Common myeloid progenitor, CD34-positive (primary cell): Measurements from ENCODE around the gene MED29.

Experiments
- CTCF ChIA-PET: fragments of 350-600 bp; sonication (Branson Sonifier 250); formaldehyde crosslinking; loops from one replicate; lab custom pipeline; 2021; ENCODE audit warnings: antibody characterized with exemption; lab: Charles Lee
- POLR2A ChIA-PET: fragments of 350-600 bp; sonication (Branson Sonifier 250); formaldehyde crosslinking; loops from one replicate; lab custom pipeline; 2021; ENCODE audit warnings: antibody characterized with exemption; lab: Charles Lee
- DNase-seq, 3 donors: peaks; one replicate each; pipeline versions ENCODE4 v3.0.0 to v3.0.0-alpha.2; 2013
- H3K27ac ChIP-seq, 2 experiments: 1 replicate in 1 of 2; 2 replicates in 1 of 2; pipeline ENCODE4 v1.7.0; 2013; ENCODE audit warnings: inconsistent platforms in 2 of 2, low read length in 2 of 2, mild to moderate bottlenecking in 2 of 2, low read depth in 1 of 2, moderate library complexity in 1 of 2; ENCODE audit not compliant: severe bottlenecking in 2 of 2, insufficient read depth in 1 of 2, poor library complexity in 1 of 2
- H3K27me3 ChIP-seq, 5 experiments: replicated peaks in 2 of 5; 1 replicate in 3 of 5; 2 replicates in 2 of 5; pipeline versions ENCODE4 v1.6.1 to v1.7.0; 2013; ENCODE audit warnings: low read length in 4 of 5, mild to moderate bottlenecking in 2 of 5, moderate library complexity in 2 of 5, inconsistent platforms in 1 of 5; ENCODE audit not compliant: insufficient read depth in 5 of 5, control insufficient read depth in 4 of 5
- H3K36me3 ChIP-seq, 4 experiments: 1 replicate in 2 of 4; 2 replicates in 2 of 4; pipeline versions ENCODE4 v1.6.1 to v1.7.0; 2013; ENCODE audit warnings: low read length in 3 of 4, control low read depth in 1 of 4, mild to moderate bottlenecking in 1 of 4; ENCODE audit not compliant: control insufficient read depth in 4 of 4, insufficient read depth in 4 of 4
- H3K4me1 ChIP-seq, 4 experiments: 1 replicate in 3 of 4; 2 replicates in 1 of 4; pipeline versions ENCODE4 v1.6.1 to v1.7.1; 2013; ENCODE audit warnings: low read length in 3 of 4, mild to moderate bottlenecking in 3 of 4, control low read depth in 1 of 4, inconsistent platforms in 1 of 4, moderate library complexity in 1 of 4; ENCODE audit not compliant: control insufficient read depth in 4 of 4, insufficient read depth in 4 of 4; ENCODE audit errors: control extremely low read depth in 1 of 4
- H3K4me3 ChIP-seq, 7 experiments: 1 replicate in 4 of 7; 2 replicates in 3 of 7; pipeline versions ENCODE4 v1.5.1 to v1.7.0; 2013; ENCODE audit warnings: mild to moderate bottlenecking in 7 of 7, low read length in 6 of 7, moderate library complexity in 6 of 7, inconsistent platforms in 2 of 7, low read depth in 2 of 7, control low read depth in 1 of 7; ENCODE audit not compliant: insufficient read depth in 4 of 7, control insufficient read depth in 1 of 7; ENCODE audit errors: extremely low read depth in 1 of 7
- H3K9me3 ChIP-seq, 5 experiments: 1 replicate in 4 of 5; 2 replicates in 1 of 5; pipeline versions ENCODE4 v1.6.1 to v1.7.1; 2013; ENCODE audit warnings: low read length in 4 of 5, mild to moderate bottlenecking in 2 of 5, inconsistent platforms in 1 of 5, low read depth in 1 of 5, moderate library complexity in 1 of 5; ENCODE audit not compliant: control insufficient read depth in 4 of 5, insufficient read depth in 2 of 5; ENCODE audit errors: control extremely low read depth in 1 of 5
- WGBS: methylation state at CpG from one replicate; pipeline ENCODE4 v1.1.5; 2013; ENCODE audit not compliant: insufficient coverage; 5-methylcytosine and 5-hydroxymethylcytosine counted together

Gene MED29

DNA sequence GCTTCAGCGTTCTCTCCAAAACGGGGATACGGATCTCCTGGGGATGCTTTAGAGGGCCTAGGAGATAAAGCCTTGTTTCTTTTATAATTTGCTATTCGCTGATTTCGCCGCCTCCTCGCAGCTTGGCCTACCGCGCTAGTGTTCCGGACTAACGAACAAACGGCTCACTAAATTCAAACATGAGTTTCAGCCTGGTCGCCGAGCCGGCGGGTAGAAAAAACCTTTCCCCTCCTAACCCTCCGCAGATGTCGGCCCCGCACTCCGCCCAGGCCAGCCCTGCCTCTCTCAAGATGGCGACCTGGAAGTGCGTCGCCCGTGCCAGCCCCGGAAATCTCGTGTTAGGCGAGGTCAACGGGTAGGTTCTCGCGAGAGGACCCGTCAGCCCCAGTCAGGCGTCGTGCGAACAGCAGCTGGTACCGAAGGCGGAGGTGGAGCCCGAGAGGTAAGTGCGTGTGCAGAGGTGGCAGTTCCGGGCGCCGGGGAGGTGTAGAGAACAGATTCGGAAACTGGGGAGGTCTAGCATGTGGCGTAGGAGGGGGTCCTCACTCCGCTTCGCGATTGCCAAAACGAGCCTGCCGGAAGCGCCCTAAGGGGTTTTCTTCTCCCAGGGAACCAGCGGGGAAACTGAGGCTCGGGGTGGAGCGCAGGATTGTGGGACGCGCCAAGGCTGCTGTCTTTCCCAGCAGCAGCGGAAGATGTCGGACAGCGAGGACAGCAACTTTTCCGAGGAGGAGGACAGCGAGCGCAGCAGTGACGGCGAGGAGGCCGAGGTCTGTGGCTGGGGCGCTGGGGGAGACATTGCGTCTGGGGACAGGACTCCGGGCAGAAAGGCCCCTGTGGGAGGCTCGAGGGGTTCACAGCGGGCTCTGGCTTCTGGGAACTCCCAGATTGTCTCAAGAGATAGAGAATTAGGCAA lies 54.3 kb downstream of the MED29 start, which contains the start of gene SUPT5H:
Gene SUPT5H, plus strand, starts transcription at position 387 of the 916 bp plus-strand sequence. Its CDS starts 309 bp downstream, at position 696.
- Histone ChIP-seq H3K27me3 (no peaks in the 10 kb centered on the region), H3K4me3 (peak within 1 kb of the TSS; percentile 86 to 100 (median 98)), H3K9me3 (no peaks in the 10 kb centered on the region), H3K4me1 (peaks cover 6 to 36% (median 26%) of the 10 kb centered on the region in 4 experiments), H3K36me3 (peaks cover 0 to 12% (median 7%) of the 10 kb centered on the region in 4 experiments), H3K27ac (peak within 1 kb of the TSS; percentile 88 to 98)
- POLR2A ChIA-PET = interaction anchor here (0.6 to 1.9 kb wide), 4 partner anchors 10 to 1430 kb away, joined by 3 to 11 read pairs (median 4); partner anchors contain the start of genes RPS16 and TIMM50
- under 1% methylated on average over 57 of the region's 68 CpGs for WGBS
- peak; percentile 99 for DNase-seq
- CTCF ChIA-PET = interaction anchor here (1.3 to 3.1 kb wide), 2 partner anchors 10 to 23 kb away, joined by 4 to 10 read pairs; partner anchors contain the start of gene RPS16

DNA sequence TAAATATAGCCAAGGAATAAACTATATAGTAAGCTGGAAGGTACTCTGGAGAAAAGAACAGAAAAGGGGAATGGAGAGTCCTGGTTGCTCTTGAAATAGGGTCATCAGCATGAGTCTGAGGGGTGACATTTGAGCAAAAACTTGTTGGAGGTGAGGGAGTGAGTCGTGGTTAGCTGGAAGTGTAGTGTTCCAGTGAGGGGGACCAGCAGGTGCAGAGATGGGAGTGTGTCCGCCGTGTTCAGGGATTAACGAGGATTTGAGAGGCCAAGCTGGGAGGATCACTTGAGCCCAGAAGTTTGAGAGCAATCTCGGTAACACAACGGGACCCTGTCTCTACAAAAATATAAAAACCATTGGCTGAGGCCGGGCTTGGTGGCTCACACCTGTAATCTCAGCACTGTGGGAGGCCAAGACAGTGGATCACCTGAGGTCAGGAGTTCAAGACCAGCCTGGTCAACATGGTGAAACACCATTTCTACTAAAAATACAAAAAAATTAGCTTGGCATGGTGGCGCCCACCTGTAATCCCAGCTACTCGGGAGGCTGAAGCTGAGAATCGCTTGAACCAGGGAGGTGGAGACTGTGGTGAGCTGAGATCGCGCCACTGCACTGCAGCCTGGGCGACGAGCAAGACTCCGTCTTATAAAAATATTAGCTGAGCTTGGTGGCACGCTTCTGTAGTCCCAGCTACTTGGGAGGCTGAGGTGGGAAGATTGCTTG lies 55.3 kb downstream of the MED29 start:
- WGBS = 89% methylated on average over 14 of the region's 16 CpGs
- DNase-seq = no peak
- H3K4me1 ChIP-seq = peaks cover 6 to 35% (median 25%) of the 10 kb centered on the region in 4 experiments

DNA sequence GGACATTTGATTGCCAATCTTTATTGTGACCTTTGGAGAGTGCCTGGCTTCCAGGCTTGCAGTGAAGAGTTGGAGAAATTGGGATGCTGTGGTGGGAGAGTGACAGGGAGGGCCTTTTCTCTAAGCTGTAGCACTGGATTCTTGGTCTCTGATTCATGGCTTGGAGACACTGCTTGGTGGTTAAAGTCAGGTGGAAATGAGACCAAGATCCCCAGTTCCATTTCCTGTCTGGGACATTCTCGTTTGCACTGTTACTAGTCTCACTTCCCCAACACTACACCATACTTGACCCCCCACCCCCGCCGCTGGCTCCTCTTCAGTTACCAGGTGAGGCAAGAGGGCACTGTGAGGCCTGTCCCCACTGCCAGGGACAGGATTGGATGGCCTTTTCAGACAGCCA lies 57.1 kb downstream of the MED29 start:
- H3K4me1 ChIP-seq = peaks cover 6 to 35% (median 25%) of the 10 kb centered on the region in 4 experiments
- WGBS = 72% methylated on average over 3 of the region's 3 CpGs
- no peaks in the 10 kb centered on the region for H3K9me3 ChIP-seq
- no peak for DNase-seq
- no peaks in the 10 kb centered on the region for H3K27me3 ChIP-seq
- POLR2A ChIA-PET = no interaction called here
- H3K27ac ChIP-seq = no peak overlapping the region
- peaks cover 3 to 21% (median 16%) of the 10 kb centered on the region in 4 experiments for H3K36me3 ChIP-seq
- H3K4me3 ChIP-seq = no peak overlapping the region
- CTCF ChIA-PET = no interaction called here

More for the DNA sequence above, 55.3 kb downstream of the MED29 start:
- H3K27ac ChIP-seq = peak overlapping the region; percentile 88 to 98
- H3K36me3 ChIP-seq = peaks cover 0 to 12% (median 7%) of the 10 kb centered on the region in 4 experiments
- CTCF ChIA-PET = interaction anchor here (0.8 to 3.1 kb wide), 4 partner anchors 11 to 79 kb away, joined by 3 to 10 read pairs (median 3); partner anchors contain the start of gene RPS16
- POLR2A ChIA-PET = interaction anchor here (0.7 to 1.9 kb wide), 2 partner anchors 11 to 625 kb away, joined by 3 to 11 read pairs; partner anchors contain the start of gene RPS16
- H3K9me3 ChIP-seq = no peaks in the 10 kb centered on the region
- no peaks in the 10 kb centered on the region for H3K27me3 ChIP-seq
- peak overlapping the region in 6 of 7 experiments; percentile 86 to 100 (median 98) for H3K4me3 ChIP-seq

DNA sequence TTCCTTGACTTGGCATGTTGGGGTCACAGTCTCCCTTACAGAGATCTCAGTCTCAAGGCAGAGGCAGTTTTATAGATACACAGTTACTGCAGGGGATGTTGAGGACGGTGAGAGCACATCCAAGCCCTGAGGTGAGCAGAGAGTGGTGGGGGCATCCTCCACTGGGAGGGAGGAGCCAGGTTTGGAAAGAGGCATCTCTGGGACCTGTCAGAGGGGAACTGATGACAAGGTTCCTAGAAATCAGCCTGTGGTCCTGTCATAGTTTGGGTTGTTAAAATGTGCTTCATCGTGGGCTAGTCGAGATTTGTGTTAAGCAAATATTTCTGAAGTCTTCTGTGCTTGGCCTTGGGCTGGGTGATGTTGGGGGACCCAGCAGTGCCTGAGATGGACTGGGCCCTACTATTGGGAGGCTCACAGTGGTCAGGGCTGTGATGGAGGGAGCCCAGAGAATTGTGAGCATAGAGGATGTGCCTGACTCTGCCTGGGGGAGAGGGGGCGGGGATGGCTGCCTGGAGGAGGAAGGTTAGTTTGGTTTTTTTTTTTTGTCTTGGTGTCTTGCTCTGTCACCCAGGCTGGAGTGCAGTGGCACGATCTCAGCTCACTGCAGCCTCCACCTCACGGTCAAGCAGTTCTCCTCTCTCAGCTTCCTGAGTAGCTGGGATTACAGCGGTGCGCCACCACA lies 58.1 kb downstream of the MED29 start:
- Histone ChIP-seq H3K4me3 (no peak overlapping the region), H3K27me3 (no peaks in the 10 kb centered on the region), H3K27ac (no peak overlapping the region), H3K36me3 (peaks cover 3 to 30% (median 19%) of the 10 kb centered on the region in 4 experiments), H3K4me1 (peaks cover 6 to 34% (median 25%) of the 10 kb centered on the region in 4 experiments), H3K9me3 (no peaks in the 10 kb centered on the region)
- ChIA-PET CTCF (interaction anchor here (0.9 kb wide), 1 partner anchor 38 kb away, joined by 3 read pairs; no protein-coding TSS in a partner anchor), POLR2A (no interaction called here)
- WGBS = 87% methylated on average over 6 of the region's 8 CpGs
- no peak for DNase-seq
